ENCODE measurements around the gene FRMD4A.
"Not testable (repeated sequence)": the region's sequence is repeated elsewhere in the genome, so short reads cannot be mapped to it uniquely, and the experiment has no call there.

FRMD4A gene

GRCh38 chr10:14137391-14137790 lies 193.3 kb downstream of the FRMD4A start:
- no peak for DNase-seq (ENCODE audit: extremely low spot score)
- CTCF ChIA-PET: no interaction called here
- no peak for TF ChIP-seq ARNT (IDR thresholded peaks at IDR 0.05)
- POLR2A ChIA-PET: no interaction called here

DNA sequence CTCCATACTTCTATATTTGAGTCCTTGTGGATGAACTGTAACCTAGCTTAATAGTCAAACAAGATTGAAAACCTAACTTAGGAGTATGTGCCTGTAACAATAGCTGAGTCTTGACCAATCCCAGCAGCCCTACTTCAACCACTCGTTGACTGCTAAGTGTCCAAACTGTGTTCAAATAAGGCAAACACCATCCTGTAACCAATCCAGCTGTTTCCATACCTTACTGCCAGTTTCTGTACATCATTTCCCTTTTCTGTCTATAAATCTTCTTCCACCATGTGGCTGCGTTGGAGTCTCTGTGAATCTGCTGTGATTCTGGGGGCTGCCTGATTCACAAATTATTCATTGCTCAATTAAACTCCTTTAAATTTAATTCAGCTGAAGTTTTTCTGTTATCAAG lies 195.5 kb downstream of the FRMD4A start:
- CTCF ChIA-PET; POLR2A ChIA-PET; DNase-seq (ENCODE audit: extremely low spot score): not testable (repeated sequence)

- ChIA-PET POLR2A (no interaction called here), CTCF (no interaction called here)
- DNase-seq (ENCODE audit: extremely low spot score): no peak
- TF ChIP-seq ARNT (IDR thresholded peaks at IDR 0.05) (no peak), FOXM1 (IDR thresholded peaks at IDR 0.05; ENCODE audit: borderline replicate concordance) (no peak), FOXA1 (IDR thresholded peaks at IDR 0.05) (no peak), TARDBP (IDR thresholded peaks at IDR 0.05) (no peak), LEF1 (IDR thresholded peaks at IDR 0.05; ENCODE audit: borderline replicate concordance) (no peak), L3MBTL2 (conservative IDR thresholded peaks at IDR 0.05) (no peak), FOXK2 (IDR thresholded peaks at IDR 0.05) (no peak), ELF4 (IDR thresholded peaks at IDR 0.05) (no peak), BHLHE40 (IDR thresholded peaks at IDR 0.05; ENCODE audit: borderline replicate concordance) (no peak)
- TF ChIP-seq, protein P1, sequence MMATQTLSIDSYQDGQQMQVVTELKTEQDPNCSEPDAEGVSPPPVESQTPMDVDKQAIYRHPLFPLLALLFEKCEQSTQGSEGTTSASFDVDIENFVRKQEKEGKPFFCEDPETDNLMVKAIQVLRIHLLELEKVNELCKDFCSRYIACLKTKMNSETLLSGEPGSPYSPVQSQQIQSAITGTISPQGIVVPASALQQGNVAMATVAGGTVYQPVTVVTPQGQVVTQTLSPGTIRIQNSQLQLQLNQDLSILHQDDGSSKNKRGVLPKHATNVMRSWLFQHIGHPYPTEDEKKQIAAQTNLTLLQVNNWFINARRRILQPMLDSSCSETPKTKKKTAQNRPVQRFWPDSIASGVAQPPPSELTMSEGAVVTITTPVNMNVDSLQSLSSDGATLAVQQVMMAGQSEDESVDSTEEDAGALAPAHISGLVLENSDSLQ (IDR thresholded peaks at IDR 0.05): no peak
Measured at GRCh38 chr10:14134275-14134674, 196.4 kb downstream of the FRMD4A start.

DNA sequence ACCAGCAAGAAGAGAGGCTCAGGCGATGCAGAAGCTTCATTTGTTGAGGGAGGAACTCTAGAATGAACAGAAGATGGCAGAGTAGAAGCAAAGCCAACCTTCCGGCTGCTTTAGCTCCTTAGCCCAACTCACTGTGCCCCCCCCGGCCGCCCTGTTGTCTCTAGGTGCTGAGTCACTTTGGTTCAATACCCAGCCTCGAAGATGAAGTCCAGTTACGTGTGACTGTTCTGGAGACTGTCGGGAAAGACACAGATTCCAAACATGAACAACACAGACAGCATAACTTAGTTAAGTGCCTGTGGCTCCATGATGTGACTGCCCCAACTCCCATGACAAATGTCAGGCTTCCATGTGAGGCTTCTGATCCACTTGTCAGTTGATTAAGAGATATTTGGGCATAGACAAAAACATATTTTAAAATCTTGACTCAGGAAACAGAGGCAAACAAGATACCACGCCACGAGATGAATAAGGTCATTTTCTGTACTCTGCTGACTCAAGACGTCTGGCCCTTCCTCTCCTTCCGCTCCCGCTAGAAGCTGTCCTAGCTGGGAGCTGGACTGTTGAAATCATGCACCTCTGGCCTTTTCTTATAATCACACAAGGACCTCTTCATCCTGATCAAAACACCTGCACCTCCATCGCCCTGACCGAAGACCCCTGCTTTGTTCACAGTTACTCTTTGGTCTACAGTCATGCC lies 199.3 kb downstream of the FRMD4A start:
- no peak for DNase-seq (ENCODE audit: extremely low spot score)
- TF ChIP-seq SUZ12 (IDR thresholded peaks at IDR 0.05) (no peak), ZNF384 (IDR thresholded peaks at IDR 0.05) (no peak), FOXA1 (IDR thresholded peaks at IDR 0.05) (no peak), CTBP1 (IDR thresholded peaks at IDR 0.05; ENCODE audit: borderline replicate concordance) (no peak), FOXK2 (IDR thresholded peaks at IDR 0.05) (no peak), L3MBTL2 (conservative IDR thresholded peaks at IDR 0.05) (no peak), SP1 (IDR thresholded peaks at IDR 0.05) (no peak), TARDBP (IDR thresholded peaks at IDR 0.05) (no peak), NFRKB (IDR thresholded peaks at IDR 0.05) (no peak), BHLHE40 (IDR thresholded peaks at IDR 0.05; ENCODE audit: borderline replicate concordance) (no peak), ELF4 (IDR thresholded peaks at IDR 0.05) (no peak), FOXM1 (IDR thresholded peaks at IDR 0.05; ENCODE audit: borderline replicate concordance) (no peak), LEF1 (IDR thresholded peaks at IDR 0.05; ENCODE audit: borderline replicate concordance) (no peak), ARNT (IDR thresholded peaks at IDR 0.05) (no peak), HDGF (IDR thresholded peaks at IDR 0.05; ENCODE audit: borderline replicate concordance) (no peak)
- TF ChIP-seq, protein P1 (IDR thresholded peaks at IDR 0.05): no peak
- POLR2A ChIA-PET: no interaction called here
- CTCF ChIA-PET: no interaction called here

- TF ChIP-seq, protein P1 (IDR thresholded peaks at IDR 0.05): no peak
- no peak for TF ChIP-seq ZNF384 (IDR thresholded peaks at IDR 0.05)
- no peak for TF ChIP-seq FOXA1 (IDR thresholded peaks at IDR 0.05)
- no peak for TF ChIP-seq BHLHE40 (IDR thresholded peaks at IDR 0.05; ENCODE audit: borderline replicate concordance)
- TF ChIP-seq SUZ12 (IDR thresholded peaks at IDR 0.05): no peak
- no peak for TF ChIP-seq CTBP1 (IDR thresholded peaks at IDR 0.05; ENCODE audit: borderline replicate concordance)
- no peak for TF ChIP-seq LEF1 (IDR thresholded peaks at IDR 0.05; ENCODE audit: borderline replicate concordance)
- no peak for TF ChIP-seq NFRKB (IDR thresholded peaks at IDR 0.05)
- TF ChIP-seq ELF4 (IDR thresholded peaks at IDR 0.05): no peak
- TF ChIP-seq L3MBTL2 (conservative IDR thresholded peaks at IDR 0.05): no peak
- no peak for DNase-seq (ENCODE audit: extremely low spot score)
- ChIA-PET CTCF (no interaction called here), POLR2A (no interaction called here)
Measured at GRCh38 chr10:14129770-14130169, 201.0 kb downstream of the FRMD4A start.

GRCh38 chr10:14128519-14128918 lies 202.2 kb downstream of the FRMD4A start:
- ChIA-PET CTCF (no interaction called here), POLR2A (no interaction called here)
- TF ChIP-seq SP1 (IDR thresholded peaks at IDR 0.05) (no peak), LEF1 (IDR thresholded peaks at IDR 0.05; ENCODE audit: borderline replicate concordance) (no peak), ZNF384 (IDR thresholded peaks at IDR 0.05) (no peak), ELF4 (IDR thresholded peaks at IDR 0.05) (no peak), L3MBTL2 (conservative IDR thresholded peaks at IDR 0.05) (no peak), NFRKB (IDR thresholded peaks at IDR 0.05) (no peak), FOXK2 (IDR thresholded peaks at IDR 0.05) (no peak), SUZ12 (IDR thresholded peaks at IDR 0.05) (no peak)
- TF ChIP-seq, protein P1 (IDR thresholded peaks at IDR 0.05): no peak
- no peak for DNase-seq (ENCODE audit: extremely low spot score)
